ENCODE measurements around the gene PNMA1. TPM values are rescaled to one million over a fixed set of nuclear protein-coding genes. Genes with fewer than 3 reads are reported as not detected.
"Not testable (repeated sequence)": the region's sequence is repeated elsewhere in the genome, so short reads cannot be mapped to it uniquely, and the experiment has no call there.

Gene PNMA1
- total RNA-seq, 6 experiments from 2014 or later: 1.7 to 7.6 (median 3.7) TPM

GRCh38 chr14:73709904-73710469, 4.2 kb downstream of the PNMA1 start:
- Histone ChIP-seq H3K27me3 (no peaks in the 10 kb centered on the region), H3K27ac (no peak overlapping the region), H3K4me1 (peaks cover 0 to 7% (median 0%) of the 10 kb centered on the region in 4 donors), H3K9me3 (no peaks in the 10 kb centered on the region), H3K36me3 (no peaks in the 10 kb centered on the region), H3K4me3 (no peak overlapping the region)
- intact Hi-C loops (cut with DNase I): loop anchor here in 1 of 2 donors (10.0 kb wide), 1 partner anchor 75 kb away; no protein-coding TSS in a partner anchor
- DNase-seq (no peak), ATAC-seq (no peak)
- 89% methylated on average over 8 of the region's 8 CpGs for WGBS (ENCODE audit: insufficient coverage, low coverage, low lambda C conversion rate, missing lambda C conversion rate)
- TF ChIP-seq POLR2A (IDR thresholded peaks at IDR 0.05): no peak
- no peak for TF ChIP-seq CTCF (IDR thresholded peaks at IDR 0.05)

- H3K4me3 ChIP-seq; H3K27me3 ChIP-seq; DNase-seq; ATAC-seq; intact Hi-C loops (cut with DNase I); H3K9me3 ChIP-seq; H3K36me3 ChIP-seq; H3K27ac ChIP-seq; H3K4me1 ChIP-seq: not testable (repeated sequence)
- WGBS (ENCODE audit: insufficient coverage, low coverage, low lambda C conversion rate, missing lambda C conversion rate): 92% methylated on average over 2 of the region's 4 CpGs
Observed at GRCh38 chr14:73708076-73708475, 6.1 kb downstream of the PNMA1 start.

GRCh38 chr14:73700325-73700724, 13.9 kb downstream of the PNMA1 start:
- 40% methylated on average over 1 of the region's 1 CpG for WGBS (ENCODE audit: insufficient coverage, low coverage, low lambda C conversion rate, missing lambda C conversion rate)
- no peaks in the 10 kb centered on the region for H3K27me3 ChIP-seq
- DNase-seq (no peak), ATAC-seq (peak in 1 of 4 donors; percentile 42)
- intact Hi-C loops (cut with DNase I): no loop called here
- no peak overlapping the region for H3K27ac ChIP-seq
- H3K4me1 ChIP-seq: no peaks in the 10 kb centered on the region
- no peaks in the 10 kb centered on the region for H3K36me3 ChIP-seq
- no peak for TF ChIP-seq CTCF (IDR thresholded peaks at IDR 0.05)
- TF ChIP-seq POLR2A (IDR thresholded peaks at IDR 0.05): no peak
- H3K4me3 ChIP-seq: no peak overlapping the region
- no peaks in the 10 kb centered on the region for H3K9me3 ChIP-seq

GRCh38 chr14:73696466-73697400, 17.5 kb downstream of the PNMA1 start:
- intact Hi-C loops (cut with DNase I): no loop called here
- Histone ChIP-seq H3K4me1 (no peaks in the 10 kb centered on the region), H3K27ac (no peak overlapping the region), H3K4me3 (no peak overlapping the region), H3K27me3 (no peaks in the 10 kb centered on the region), H3K36me3 (no peaks in the 10 kb centered on the region), H3K9me3 (no peaks in the 10 kb centered on the region)
- WGBS (ENCODE audit: insufficient coverage, low coverage, low lambda C conversion rate, missing lambda C conversion rate): 73% methylated on average over 2 of the region's 2 CpGs
- no peak for TF ChIP-seq CTCF (IDR thresholded peaks at IDR 0.05)
- no peak for TF ChIP-seq POLR2A (IDR thresholded peaks at IDR 0.05)
- no peak for DNase-seq
- no peak for ATAC-seq

- no peak for TF ChIP-seq POLR2A (IDR thresholded peaks at IDR 0.05)
- TF ChIP-seq CTCF (IDR thresholded peaks at IDR 0.05): no peak
- no peaks in the 10 kb centered on the region for H3K27me3 ChIP-seq
- no peaks in the 10 kb centered on the region for H3K9me3 ChIP-seq
- DNase-seq (no peak), ATAC-seq (no peak)
- H3K4me1 ChIP-seq: no peaks in the 10 kb centered on the region
- H3K27ac ChIP-seq: no peak overlapping the region
- intact Hi-C loops (cut with DNase I): no loop called here
- no peaks in the 10 kb centered on the region for H3K36me3 ChIP-seq
- no peak overlapping the region for H3K4me3 ChIP-seq
- WGBS (ENCODE audit: insufficient coverage, low coverage, low lambda C conversion rate, missing lambda C conversion rate): 83% methylated on average over 2 of the region's 2 CpGs
Observed at GRCh38 chr14:73695997-73696396, 18.2 kb downstream of the PNMA1 start.

Measured in right lobe of liver (tissue), 6 donors.